Fibroblast of mammary gland (primary cell): ENCODE results near the gene SETBP1.

ENCODE experiments used
- DNase-seq: peaks from one replicate; pipeline ENCODE4 v3.0.0-alpha.2; 2010; ENCODE audit warnings: low read depth
- H3K4me3 ChIP-seq: 2 replicates; pipeline ENCODE4 v1.5.1; 2011; ENCODE audit warnings: low read depth, mild to moderate bottlenecking, low read length, moderate library complexity; ENCODE audit not compliant: control insufficient read depth
- CTCF ChIP-seq: conservative IDR thresholded peaks from 2 replicates; pipeline ENCODE4 v1.5.1; 2011; ENCODE audit warnings: low read depth, low read length, inconsistent platforms; ENCODE audit not compliant: control insufficient read depth, insufficient read depth

Gene SETBP1

DNA sequence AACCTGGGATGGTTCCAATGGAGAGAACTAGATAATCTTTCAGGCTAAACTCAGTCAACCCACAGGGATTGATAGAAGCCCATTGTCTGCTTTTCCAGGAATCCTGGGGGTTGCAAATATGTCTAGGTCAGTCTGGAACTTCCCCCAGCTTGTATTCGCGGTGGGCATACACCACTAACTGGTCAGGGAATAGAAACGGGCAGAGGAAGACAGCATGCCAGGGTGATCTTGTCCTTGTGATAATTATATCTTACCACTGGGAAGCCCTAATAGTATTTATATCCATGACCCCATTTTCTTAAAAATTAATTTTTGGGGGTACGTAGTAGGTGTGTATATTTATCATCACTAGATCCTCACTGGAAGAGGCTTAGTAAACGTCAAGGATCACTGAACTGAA lies 101.9 kb downstream of the SETBP1 start:
- TF ChIP-seq CTCF: no peak
- DNase-seq: no peak
- H3K4me3 ChIP-seq: no peak overlapping the region

GRCh38 chr18:44783371-44783770 lies 102.7 kb downstream of the SETBP1 start:
- no peak for TF ChIP-seq CTCF
- H3K4me3 ChIP-seq: no peak overlapping the region
- DNase-seq: no peak

GRCh38 chr18:44786257-44786656 lies 105.6 kb downstream of the SETBP1 start:
- no peak overlapping the region for H3K4me3 ChIP-seq
- no peak for TF ChIP-seq CTCF
- DNase-seq: no peak

- no peak overlapping the region for H3K4me3 ChIP-seq
- TF ChIP-seq CTCF: no peak
- no peak for DNase-seq
Observed at GRCh38 chr18:44786688-44787087, 106.0 kb downstream of the SETBP1 start.

- no peak for TF ChIP-seq CTCF
- H3K4me3 ChIP-seq: no peak overlapping the region
- DNase-seq: no peak
Observed at GRCh38 chr18:44788334-44788733, 107.6 kb downstream of the SETBP1 start.

GRCh38 chr18:44789710-44790109 lies 109.0 kb downstream of the SETBP1 start:
- DNase-seq: peak; percentile 15
- TF ChIP-seq CTCF: no peak
- H3K4me3 ChIP-seq: no peak overlapping the region

DNA sequence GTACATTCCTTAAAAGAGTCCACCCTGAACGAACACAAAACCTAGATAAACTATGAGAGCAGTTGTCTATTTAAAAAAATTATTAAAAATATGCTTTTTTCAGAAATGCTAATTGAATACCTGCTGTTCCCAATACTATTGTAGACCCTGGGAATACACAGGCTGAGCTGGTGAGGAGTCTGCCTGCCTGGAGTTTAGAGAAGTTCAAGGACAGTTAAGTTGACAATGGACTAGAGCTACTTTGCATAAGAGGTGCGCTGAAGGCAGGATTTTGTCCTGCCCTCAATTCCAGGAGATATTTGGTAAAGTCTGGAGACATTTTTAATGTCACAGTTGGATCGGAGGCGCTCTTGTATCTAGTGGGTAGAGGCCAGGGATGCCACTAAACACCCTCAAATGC lies 110.2 kb downstream of the SETBP1 start:
- no peak for DNase-seq
- H3K4me3 ChIP-seq: no peak overlapping the region
- TF ChIP-seq CTCF: no peak
